ENCODE data around the gene UHMK1. TPM values are rescaled to one million over a fixed set of nuclear protein-coding genes. Genes with fewer than 3 reads are reported as not detected.

Gene UHMK1
- polyA plus RNA-seq, 1 experiment, result 16.9 TPM

GRCh38 chr1:162497104-162497722 lies 405 bp upstream of the UHMK1 start:
- ChIA-PET CTCF (no interaction called here), POLR2A (no interaction called here)
- DNase-seq (ENCODE audit: low read depth), result no peak
- Histone ChIP-seq H3K27me3 (ENCODE audit: control insufficient read depth, insufficient read depth, low read length) (no peaks in the 10 kb centered on the region), H3K4me3 (ENCODE audit: low read depth, low read length) (peak overlapping the region; percentile 93), H3K36me3 (ENCODE audit: control insufficient read depth, insufficient read depth, low read length) (no peaks in the 10 kb centered on the region)
- no peak for TF ChIP-seq CTCF (IDR thresholded peaks at IDR 0.05; ENCODE audit: insufficient read depth, low read depth, low read length)

GRCh38 chr1:162498496-162498810 lies 835 bp downstream of the UHMK1 start:
- ChIA-PET CTCF (interaction anchor here (1.3 kb wide), 1 partner anchor 21 kb away, joined by 4 read pairs; no protein-coding TSS in a partner anchor), POLR2A (no interaction called here)
- Histone ChIP-seq H3K36me3 (ENCODE audit: control insufficient read depth, insufficient read depth, low read length) (no peaks in the 10 kb centered on the region), H3K27me3 (ENCODE audit: control insufficient read depth, insufficient read depth, low read length) (no peaks in the 10 kb centered on the region), H3K4me3 (ENCODE audit: low read depth, low read length) (peak overlapping the region; percentile 93)
- no peak for TF ChIP-seq CTCF (IDR thresholded peaks at IDR 0.05; ENCODE audit: insufficient read depth, low read depth, low read length)
- no peak for DNase-seq (ENCODE audit: low read depth)

GRCh38 chr1:162500805-162501204 lies 3.2 kb downstream of the UHMK1 start:
- DNase-seq (ENCODE audit: low read depth), result no peak
- H3K36me3 ChIP-seq (ENCODE audit: control insufficient read depth, insufficient read depth, low read length), result 0 out of 2 replicates have a peak, but pooled peaks cover 1% of the 10 kb centered on the region
- CTCF ChIA-PET, result interaction anchor here (1.2 kb wide), 1 partner anchor 16 kb away, joined by 3 read pairs; no protein-coding TSS in a partner anchor

GRCh38 chr1:162502077-162502476 lies 4.5 kb downstream of the UHMK1 start:
- Histone ChIP-seq H3K36me3 (ENCODE audit: control insufficient read depth, insufficient read depth, low read length) (0 out of 2 replicates have a peak, but pooled peaks cover 3% of the 10 kb centered on the region), H3K27me3 (ENCODE audit: control insufficient read depth, insufficient read depth, low read length) (no peaks in the 10 kb centered on the region), H3K4me3 (ENCODE audit: low read depth, low read length) (no peak overlapping the region)
- CTCF ChIA-PET, result interaction anchor here (1.2 to 1.5 kb wide), 2 partner anchors 14 to 63 kb away, joined by 3 read pairs; no protein-coding TSS in a partner anchor
- TF ChIP-seq CTCF (IDR thresholded peaks at IDR 0.05; ENCODE audit: insufficient read depth, low read depth, low read length), result no peak
- POLR2A ChIA-PET, result no interaction called here
- DNase-seq (ENCODE audit: low read depth), result no peak

More at GRCh38 chr1:162500805-162501204, 3.2 kb downstream of the UHMK1 start:
- no peak for TF ChIP-seq CTCF (IDR thresholded peaks at IDR 0.05; ENCODE audit: insufficient read depth, low read depth, low read length)
- Histone ChIP-seq H3K27me3 (ENCODE audit: control insufficient read depth, insufficient read depth, low read length) (no peaks in the 10 kb centered on the region), H3K4me3 (ENCODE audit: low read depth, low read length) (no peak overlapping the region)
- POLR2A ChIA-PET, result no interaction called here

GRCh38 chr1:162502928-162503327 lies 5.3 kb downstream of the UHMK1 start:
- no peaks in the 10 kb centered on the region for H3K27me3 ChIP-seq (ENCODE audit: control insufficient read depth, insufficient read depth, low read length)
- CTCF ChIA-PET, result interaction anchor here (1.0 to 1.5 kb wide), 2 partner anchors 63 to 297 kb away, joined by 3 read pairs; no protein-coding TSS in a partner anchor
- POLR2A ChIA-PET, result no interaction called here
- no peak for TF ChIP-seq CTCF (IDR thresholded peaks at IDR 0.05; ENCODE audit: insufficient read depth, low read depth, low read length)
- H3K4me3 ChIP-seq (ENCODE audit: low read depth, low read length), result no peak overlapping the region
- no peak for DNase-seq (ENCODE audit: low read depth)
- peaks cover 3% of the 10 kb centered on the region; the same call in 1 of the 2 replicates for H3K36me3 ChIP-seq (ENCODE audit: control insufficient read depth, insufficient read depth, low read length)

Data from BJ (cell line).